WTC11 (cell line): ENCODE measurements around the gene BMPR1B. TPM values are rescaled to one million over a fixed set of nuclear protein-coding genes. Genes with fewer than 3 reads are reported as not detected.

Source experiments
- ATAC-seq: fragments of 200-7000 bp; cut with Tn5 transposase; 2 replicates; pipeline ENCODE4 v1.10.0; 2021; ENCODE audit warnings: mild to moderate bottlenecking, moderate library complexity
- CTCF ChIA-PET: fragments of 300-600 bp; sonication (Branson Sonifier 250); formaldehyde crosslinking; loops from one replicate; lab custom pipeline; 2021; ENCODE audit warnings: antibody characterized with exemption; lab: Charles Lee
- POLR2A ChIA-PET: fragments of 350-600 bp; sonication (Branson Sonifier 250); formaldehyde crosslinking; loops from one replicate; lab custom pipeline; 2021; ENCODE audit warnings: antibody characterized with exemption; lab: Charles Lee
- DNase-seq: peaks from one replicate; pipeline ENCODE4 v3.0.0; 2021; ENCODE audit warnings: low spot score
- H3K27ac Mint-ChIP-seq: 2 replicates; pipeline ENCODE4 v1.8.0; 2021; ENCODE audit warnings: mixed read lengths
- H3K27me3 Mint-ChIP-seq: 2 replicates; pipeline ENCODE4 v1.8.0; 2021; ENCODE audit warnings: low read depth, mild to moderate bottlenecking, moderate library complexity, mixed read lengths
- H3K36me3 Mint-ChIP-seq: 2 replicates; pipeline ENCODE4 v1.8.0; 2021; ENCODE audit warnings: mixed read lengths
- H3K4me1 Mint-ChIP-seq: 2 replicates; pipeline ENCODE4 v1.8.0; 2022; ENCODE audit warnings: mixed read lengths
- H3K4me3 Mint-ChIP-seq: 2 replicates; pipeline ENCODE4 v1.8.0; 2021; ENCODE audit warnings: mild to moderate bottlenecking, moderate library complexity, mixed read lengths
- H3K9me3 Mint-ChIP-seq: 2 replicates; pipeline ENCODE4 v1.8.0; 2021; ENCODE audit warnings: mixed read lengths
- AFF4 ChIP-seq: sonication (generic); formaldehyde crosslinking; IDR thresholded peaks from 2 replicates; pipeline ENCODE4 v1.8.1; 2023; ENCODE audit warnings: mild to moderate bottlenecking, missing genetic modification reagents, borderline replicate concordance
- CDX4 ChIP-seq: fragments of 250-450 bp; sonication (Bioruptor Pico); IDR thresholded peaks from 2 replicates; pipeline ENCODE4 v1.9.0; 2021; ENCODE audit warnings: moderate library complexity, mild to moderate bottlenecking, inconsistent platforms, borderline replicate concordance
- CTCF ChIP-seq: fragments of 200-600 bp; IDR thresholded peaks from 2 replicates; pipeline ENCODE4 v1.8.0; 2022; ENCODE audit warnings: antibody characterized with exemption
- E2F1 ChIP-seq: sonication (generic); formaldehyde crosslinking; IDR thresholded peaks from 2 replicates; pipeline ENCODE4 v1.8.0; 2022; ENCODE audit warnings: mild to moderate bottlenecking, missing genetic modification reagents
- EMX1 ChIP-seq: fragments of 250-450 bp; sonication (Bioruptor Pico); IDR thresholded peaks from 2 replicates; pipeline ENCODE4 v1.8.0; 2021; ENCODE audit warnings: mild to moderate bottlenecking
- ESRRA ChIP-seq: sonication (generic); formaldehyde crosslinking; IDR thresholded peaks from 2 replicates; pipeline ENCODE4 v1.8.1; 2022; ENCODE audit warnings: mild to moderate bottlenecking, missing genetic modification reagents, borderline replicate concordance
- ETV6 ChIP-seq: sonication (generic); formaldehyde crosslinking; IDR thresholded peaks from 2 replicates; pipeline ENCODE4 v1.8.1; 2022; ENCODE audit warnings: mild to moderate bottlenecking, missing genetic modification reagents
- HMGXB4 ChIP-seq: sonication (generic); formaldehyde crosslinking; IDR thresholded peaks from 2 replicates; pipeline ENCODE4 v1.8.1; 2023; ENCODE audit warnings: mild to moderate bottlenecking, moderate library complexity, missing genetic modification reagents
- JAZF1 ChIP-seq: fragments of 250-450 bp; sonication (Bioruptor Pico); IDR thresholded peaks from 2 replicates; pipeline ENCODE4 v1.9.0; 2021; ENCODE audit warnings: moderate library complexity, mild to moderate bottlenecking, inconsistent platforms
- MLX ChIP-seq: sonication (generic); formaldehyde crosslinking; IDR thresholded peaks from 2 replicates; pipeline ENCODE4 v1.8.1; 2023; ENCODE audit warnings: mild to moderate bottlenecking, missing genetic modification reagents, moderate library complexity
- NFATC4 ChIP-seq: fragments of 250-450 bp; sonication (Bioruptor Pico); IDR thresholded peaks from 2 replicates; pipeline ENCODE4 v1.9.0; 2021; ENCODE audit warnings: mild to moderate bottlenecking
- NFE2L1 ChIP-seq: sonication (generic); formaldehyde crosslinking; IDR thresholded peaks from 2 replicates; pipeline ENCODE4 v1.8.1; 2023; ENCODE audit warnings: missing genetic modification reagents
- NFYB ChIP-seq: sonication (generic); formaldehyde crosslinking; conservative IDR thresholded peaks from 2 replicates; pipeline ENCODE4 v1.8.0; 2022; ENCODE audit warnings: low read depth, missing genetic modification reagents
- SOX15 ChIP-seq: fragments of 250-450 bp; sonication (Bioruptor Pico); IDR thresholded peaks from 2 replicates; pipeline ENCODE4 v1.9.0; 2021; ENCODE audit warnings: mild to moderate bottlenecking
- SP1 ChIP-seq: sonication (generic); formaldehyde crosslinking; conservative IDR thresholded peaks from 2 replicates; pipeline ENCODE4 v1.8.1; 2022; ENCODE audit warnings: missing genetic modification reagents
- TCF7 ChIP-seq: sonication (generic); formaldehyde crosslinking; IDR thresholded peaks from 2 replicates; pipeline ENCODE4 v1.8.0; 2022; ENCODE audit warnings: mild to moderate bottlenecking, low read depth, missing genetic modification reagents, moderate library complexity
- TP53 ChIP-seq: sonication (generic); formaldehyde crosslinking; IDR thresholded peaks from 2 replicates; pipeline ENCODE4 v1.8.1; 2023; ENCODE audit warnings: mild to moderate bottlenecking, missing genetic modification reagents
- USF1 ChIP-seq: sonication (generic); formaldehyde crosslinking; IDR thresholded peaks from 2 replicates; pipeline ENCODE4 v1.8.0; 2022; ENCODE audit warnings: mild to moderate bottlenecking, missing genetic modification reagents
- ZBTB21 ChIP-seq: sonication (generic); formaldehyde crosslinking; IDR thresholded peaks from 2 replicates; pipeline ENCODE4 v1.8.1; 2023; ENCODE audit warnings: mild to moderate bottlenecking, missing genetic modification reagents, borderline replicate concordance
- ZNF219 ChIP-seq: sonication (generic); formaldehyde crosslinking; IDR thresholded peaks from 2 replicates; pipeline ENCODE4 v1.8.0; 2023; ENCODE audit warnings: missing genetic modification reagents, mild to moderate bottlenecking, borderline replicate concordance
- ZNF232 ChIP-seq: sonication (generic); formaldehyde crosslinking; IDR thresholded peaks from 2 replicates; pipeline ENCODE4 v1.8.0; 2022; ENCODE audit warnings: mild to moderate bottlenecking, missing genetic modification reagents
- ZNF317 ChIP-seq: sonication (generic); formaldehyde crosslinking; IDR thresholded peaks from 2 replicates; pipeline ENCODE4 v1.8.1; 2023; ENCODE audit warnings: low read depth, mild to moderate bottlenecking, moderate library complexity, missing genetic modification reagents, borderline replicate concordance
- ZNF396 ChIP-seq: fragments of 250-450 bp; sonication (Bioruptor Pico); IDR thresholded peaks from 2 replicates; pipeline ENCODE4 v1.8.0; 2021; ENCODE audit warnings: mild to moderate bottlenecking, moderate library complexity, borderline replicate concordance
- total RNA-seq: library from RNA; stranded (reverse); gene quantifications from 3 replicates; pipeline ENCODE4 v1.2.3, GENCODE V29; 2021

Gene BMPR1B
- total RNA-seq, 1 experiment from 2014 or later, result 0.77 TPM

- TF ChIP-seq ZNF232 (no peak), NFYB (CRISPR knock-in tag) (no peak), SOX15 (CRISPR knock-in tag) (no peak)
Measured at GRCh38 chr4:94925764-94926347, 168.1 kb downstream of the BMPR1B start (continued).

GRCh38 chr4:94926936-94927335 lies 169.2 kb downstream of the BMPR1B start:
- Mint-ChIP-seq H3K4me3 (no peak overlapping the region), H3K27ac (peak overlapping the region; percentile 19; the same call in 1 of the 2 replicates), H3K36me3 (no peaks in the 10 kb centered on the region), H3K27me3 (no peaks in the 10 kb centered on the region), H3K9me3 (no peaks in the 10 kb centered on the region), H3K4me1 (peaks cover 34% of the 10 kb centered on the region)
- DNase-seq, result no peak
- POLR2A ChIA-PET, result no interaction called here
- TF ChIP-seq ZNF317 (CRISPR knock-in tag) (no peak), NFE2L1 (CRISPR knock-in tag) (no peak), JAZF1 (CRISPR knock-in tag) (no peak), TCF7 (CRISPR knock-in tag) (no peak), USF1 (no peak), TP53 (CRISPR knock-in tag) (no peak), NFATC4 (CRISPR knock-in tag) (no peak)
- CTCF ChIA-PET, result no interaction called here
- no peak for ATAC-seq

GRCh38 chr4:94927696-94928095 lies 169.9 kb downstream of the BMPR1B start:
- H3K27ac Mint-ChIP-seq, result peak overlapping the region; percentile 19
- no peak for TF ChIP-seq EMX1 (CRISPR knock-in tag)
- no peak for TF ChIP-seq ZNF396 (CRISPR knock-in tag)
- no peak for TF ChIP-seq ETV6 (CRISPR knock-in tag)
- TF ChIP-seq ZBTB21 (CRISPR knock-in tag), result no peak
- TF ChIP-seq ZNF219 (CRISPR knock-in tag), result no peak
- TF ChIP-seq ESRRA (CRISPR knock-in tag), result no peak
- TF ChIP-seq E2F1 (CRISPR knock-in tag), result no peak
- no peak for TF ChIP-seq CDX4 (CRISPR knock-in tag)
- no peak for TF ChIP-seq SP1 (CRISPR knock-in tag)
- no peak for TF ChIP-seq AFF4 (CRISPR knock-in tag)
- no peak for TF ChIP-seq SOX15 (CRISPR knock-in tag)
- TF ChIP-seq MLX (CRISPR knock-in tag), result no peak
- TF ChIP-seq HMGXB4 (CRISPR knock-in tag), result no peak
- TF ChIP-seq CTCF, result no peak
- no peak for TF ChIP-seq USF1

More at GRCh38 chr4:94927696-94928095, 169.9 kb downstream of the BMPR1B start:
- Mint-ChIP-seq H3K4me3 (no peak overlapping the region), H3K36me3 (no peaks in the 10 kb centered on the region), H3K27me3 (no peaks in the 10 kb centered on the region), H3K4me1 (peaks cover 35% of the 10 kb centered on the region), H3K9me3 (no peaks in the 10 kb centered on the region)
- POLR2A ChIA-PET, result no interaction called here
- DNase-seq (no peak), ATAC-seq (no peak)
- CTCF ChIA-PET, result interaction anchor here (0.6 to 0.8 kb wide), 2 partner anchors 209 to 229 kb away, joined by 3 read pairs; no protein-coding TSS in a partner anchor
